ENCODE data around the gene PHKA2.

Gene PHKA2

GRCh38 chrX:18920566-18920965, 63.3 kb downstream of the PHKA2 start:
- no peak for DNase-seq
- peaks cover 59% of the 10 kb centered on the region for H3K9me3 Mint-ChIP-seq
- H3K27ac Mint-ChIP-seq = no peak overlapping the region
- no peak overlapping the region for H3K4me3 Mint-ChIP-seq
- no peaks in the 10 kb centered on the region for H3K4me1 Mint-ChIP-seq
- H3K36me3 Mint-ChIP-seq (ENCODE audit: low read depth) = peaks cover 43% of the 10 kb centered on the region
- no peaks in the 10 kb centered on the region for H3K27me3 Mint-ChIP-seq (ENCODE audit: low read depth, poor library complexity)
- no peak for TF ChIP-seq CTCF (IDR thresholded peaks at IDR 0.05)

GRCh38 chrX:18920079-18920478, 63.8 kb downstream of the PHKA2 start:
- Mint-ChIP-seq H3K9me3 (peaks cover 57% of the 10 kb centered on the region), H3K4me1 (no peaks in the 10 kb centered on the region), H3K36me3 (ENCODE audit: low read depth) (peaks cover 46% of the 10 kb centered on the region), H3K27ac (no peak overlapping the region), H3K4me3 (no peak overlapping the region), H3K27me3 (ENCODE audit: low read depth, poor library complexity) (no peaks in the 10 kb centered on the region)
- no peak for TF ChIP-seq CTCF (IDR thresholded peaks at IDR 0.05)
- no peak for DNase-seq

- Mint-ChIP-seq H3K27me3 (ENCODE audit: low read depth, poor library complexity) (no peaks in the 10 kb centered on the region), H3K4me1 (no peaks in the 10 kb centered on the region), H3K27ac (no peak overlapping the region), H3K4me3 (no peak overlapping the region), H3K36me3 (ENCODE audit: low read depth) (peaks cover 55% of the 10 kb centered on the region), H3K9me3 (peaks cover 63% of the 10 kb centered on the region)
- TF ChIP-seq CTCF (IDR thresholded peaks at IDR 0.05) = no peak
- DNase-seq = no peak
Measured at GRCh38 chrX:18917831-18918230, 66.1 kb downstream of the PHKA2 start.

- DNase-seq = no peak
- Mint-ChIP-seq H3K4me3 (no peak overlapping the region), H3K27ac (no peak overlapping the region), H3K4me1 (peaks cover 8% of the 10 kb centered on the region), H3K27me3 (ENCODE audit: low read depth, poor library complexity) (no peaks in the 10 kb centered on the region), H3K9me3 (peaks cover 59% of the 10 kb centered on the region), H3K36me3 (ENCODE audit: low read depth) (peaks cover 33% of the 10 kb centered on the region)
- no peak for TF ChIP-seq CTCF (IDR thresholded peaks at IDR 0.05)
Measured at GRCh38 chrX:18906286-18906685, 77.6 kb downstream of the PHKA2 start.

GRCh38 chrX:18900401-18900976, 83.4 kb downstream of the PHKA2 start:
- H3K4me3 Mint-ChIP-seq = no peak overlapping the region
- no peaks in the 10 kb centered on the region for H3K27me3 Mint-ChIP-seq (ENCODE audit: low read depth, poor library complexity)
- no peak for DNase-seq
- peaks cover 60% of the 10 kb centered on the region for H3K9me3 Mint-ChIP-seq
- TF ChIP-seq CTCF (IDR thresholded peaks at IDR 0.05) = no peak
- H3K36me3 Mint-ChIP-seq (ENCODE audit: low read depth) = peaks cover 22% of the 10 kb centered on the region
- no peaks in the 10 kb centered on the region for H3K4me1 Mint-ChIP-seq
- peak overlapping the region; percentile 32 for H3K27ac Mint-ChIP-seq

GRCh38 chrX:18899796-18900380, 84.0 kb downstream of the PHKA2 start:
- peak; percentile 31 for TF ChIP-seq CTCF (IDR thresholded peaks at IDR 0.05)
- Mint-ChIP-seq H3K4me1 (no peaks in the 10 kb centered on the region), H3K4me3 (no peak overlapping the region), H3K9me3 (peaks cover 61% of the 10 kb centered on the region), H3K36me3 (ENCODE audit: low read depth) (peaks cover 20% of the 10 kb centered on the region), H3K27ac (peak overlapping the region; percentile 32), H3K27me3 (ENCODE audit: low read depth, poor library complexity) (no peaks in the 10 kb centered on the region)
- peak; percentile 21 for DNase-seq

All from nephron progenitor cell (in vitro differentiated cells).